DOHH2 (cell line): ENCODE measurements around the gene CANT1.

Experiments used
- H3F3A ChIP-seq: fragments of 200-600 bp; sonication (generic), shearing (Covaris generic); 2 replicates; pipeline ENCODE4 v1.6.0; 2016; ENCODE audit warnings: antibody characterized with exemption, mild to moderate bottlenecking; ENCODE audit not compliant: control insufficient read depth, insufficient read depth
- H3K27ac ChIP-seq: fragments of 200-600 bp; sonication (generic); 2 replicates; pipeline ENCODE4 v1.5.1; 2014; ENCODE audit warnings: low read depth, mild to moderate bottlenecking, low read length, moderate library complexity
- H3K27me3 ChIP-seq: fragments of 200-600 bp; sonication (generic); 2 replicates; pipeline ENCODE4 v1.6.1; 2014; ENCODE audit warnings: mild to moderate bottlenecking, low read length, mixed read lengths; ENCODE audit not compliant: control insufficient read depth
- H3K36me3 ChIP-seq: fragments of 200-600 bp; sonication (generic); 2 replicates; pipeline ENCODE4 v1.6.1; 2014; ENCODE audit warnings: mild to moderate bottlenecking, low read length, moderate library complexity, mixed read lengths; ENCODE audit not compliant: control insufficient read depth
- H3K4me1 ChIP-seq: fragments of 200-600 bp; sonication (generic); 2 replicates; pipeline ENCODE4 v1.6.1; 2014; ENCODE audit warnings: mild to moderate bottlenecking, low read length, mixed read lengths; ENCODE audit not compliant: control insufficient read depth
- H3K4me2 ChIP-seq: fragments of 200-600 bp; sonication (generic); 2 replicates; pipeline ENCODE4 v1.6.0; 2014; ENCODE audit warnings: mild to moderate bottlenecking, low read length, moderate library complexity
- H3K4me3 ChIP-seq: fragments of 200-600 bp; sonication (generic); 2 replicates; pipeline ENCODE4 v1.5.1; 2014; ENCODE audit warnings: mild to moderate bottlenecking, low read length, mixed read lengths
- H3K79me2 ChIP-seq: fragments of 200-600 bp; sonication (generic); 2 replicates; pipeline ENCODE4 v1.6.1; 2014; ENCODE audit warnings: mild to moderate bottlenecking, low read length, mixed read lengths; ENCODE audit not compliant: control insufficient read depth
- H3K9me2 ChIP-seq: fragments of 200-600 bp; sonication (generic); replicated peaks from 2 replicates; pipeline ENCODE4 v1.6.1; 2014; ENCODE audit warnings: mild to moderate bottlenecking, low read length, mixed read lengths; ENCODE audit not compliant: control insufficient read depth
- H3K9me3 ChIP-seq: fragments of 200-600 bp; sonication (generic); 2 replicates; pipeline ENCODE4 v1.6.1; 2014; ENCODE audit warnings: antibody characterized with exemption, low read length, mixed read lengths; ENCODE audit not compliant: control insufficient read depth, insufficient read depth
- H4K20me1 ChIP-seq: fragments of 200-600 bp; sonication (generic); 2 replicates; pipeline ENCODE4 v1.6.0; 2014; ENCODE audit warnings: low read depth, mild to moderate bottlenecking, antibody characterized with exemption, low read length, moderate library complexity; ENCODE audit not compliant: control insufficient read depth, insufficient read depth
- EZH2phosphoT487 ChIP-seq: fragments of 200-600 bp; sonication (generic); IDR thresholded peaks from 2 replicates; pipeline ENCODE4 v1.6.1; 2017; ENCODE audit warnings: borderline replicate concordance, mild to moderate bottlenecking, antibody characterized with exemption, low read length, moderate library complexity, mixed read lengths
- TF ChIP-seq, protein P1 (sequence below): fragments of 200-600 bp; sonication (generic); IDR thresholded peaks from one replicate; pipeline ENCODE4 v1.5.1; 2014; ENCODE audit warnings: antibody characterized with exemption, mild to moderate bottlenecking, low read depth, low read length; ENCODE audit not compliant: poor library complexity, severe bottlenecking

Gene CANT1

DNA sequence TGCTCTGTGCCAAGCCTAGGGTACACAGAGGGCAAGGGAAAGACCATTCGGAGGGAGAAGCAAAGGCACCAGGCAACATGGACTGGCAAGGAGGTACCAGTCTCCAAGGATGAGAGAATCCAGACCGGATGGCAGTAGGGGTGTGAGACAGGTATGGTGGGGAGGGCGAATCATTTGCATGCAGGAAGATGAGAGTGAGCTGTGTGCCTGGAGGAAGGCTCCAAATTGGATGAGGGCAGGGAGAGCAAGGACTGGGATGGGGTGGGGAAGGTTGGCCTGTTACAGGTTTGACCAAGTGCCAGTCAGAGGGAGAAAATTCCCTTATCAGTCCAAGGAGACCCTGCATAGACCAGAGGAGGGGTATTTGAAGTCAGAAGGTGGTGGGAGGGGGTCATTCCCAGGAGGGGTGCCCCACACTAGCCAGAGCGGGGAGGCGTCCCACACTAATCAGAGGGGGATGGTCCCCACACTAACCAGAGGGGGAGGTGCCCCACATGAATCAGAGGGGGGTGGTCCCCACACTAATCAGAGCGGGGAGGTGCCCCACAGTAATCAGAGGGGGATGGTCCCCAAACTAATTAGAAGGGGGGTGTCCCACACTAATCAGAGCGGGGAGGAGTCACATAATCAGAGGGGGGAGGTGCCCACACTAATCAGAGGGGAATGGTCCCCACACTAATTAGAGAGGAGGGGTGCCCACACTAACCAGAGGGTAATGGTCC lies 737 bp downstream of the CANT1 start:
- H3K4me1 ChIP-seq = peaks cover 18% of the 10 kb centered on the region
- H4K20me1 ChIP-seq = peaks cover 6% of the 10 kb centered on the region
- H3K9me2 ChIP-seq = no peaks in the 10 kb centered on the region
- no peaks in the 10 kb centered on the region for H3F3A ChIP-seq
- H3K27ac ChIP-seq = no peak overlapping the region
- H3K36me3 ChIP-seq = peaks cover 7% of the 10 kb centered on the region
- H3K9me3 ChIP-seq = peaks cover 1% of the 10 kb centered on the region; the same call in 1 of the 2 replicates
- TF ChIP-seq, protein P1, sequence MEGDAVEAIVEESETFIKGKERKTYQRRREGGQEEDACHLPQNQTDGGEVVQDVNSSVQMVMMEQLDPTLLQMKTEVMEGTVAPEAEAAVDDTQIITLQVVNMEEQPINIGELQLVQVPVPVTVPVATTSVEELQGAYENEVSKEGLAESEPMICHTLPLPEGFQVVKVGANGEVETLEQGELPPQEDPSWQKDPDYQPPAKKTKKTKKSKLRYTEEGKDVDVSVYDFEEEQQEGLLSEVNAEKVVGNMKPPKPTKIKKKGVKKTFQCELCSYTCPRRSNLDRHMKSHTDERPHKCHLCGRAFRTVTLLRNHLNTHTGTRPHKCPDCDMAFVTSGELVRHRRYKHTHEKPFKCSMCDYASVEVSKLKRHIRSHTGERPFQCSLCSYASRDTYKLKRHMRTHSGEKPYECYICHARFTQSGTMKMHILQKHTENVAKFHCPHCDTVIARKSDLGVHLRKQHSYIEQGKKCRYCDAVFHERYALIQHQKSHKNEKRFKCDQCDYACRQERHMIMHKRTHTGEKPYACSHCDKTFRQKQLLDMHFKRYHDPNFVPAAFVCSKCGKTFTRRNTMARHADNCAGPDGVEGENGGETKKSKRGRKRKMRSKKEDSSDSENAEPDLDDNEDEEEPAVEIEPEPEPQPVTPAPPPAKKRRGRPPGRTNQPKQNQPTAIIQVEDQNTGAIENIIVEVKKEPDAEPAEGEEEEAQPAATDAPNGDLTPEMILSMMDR = no peak
- no peak for TF ChIP-seq EZH2phosphoT487
- peaks cover 45% of the 10 kb centered on the region for H3K79me2 ChIP-seq
- H3K4me3 ChIP-seq = peak overlapping the region; percentile 76
- peak overlapping the region; percentile 77 for H3K4me2 ChIP-seq
- H3K27me3 ChIP-seq = peaks cover 5% of the 10 kb centered on the region

DNA sequence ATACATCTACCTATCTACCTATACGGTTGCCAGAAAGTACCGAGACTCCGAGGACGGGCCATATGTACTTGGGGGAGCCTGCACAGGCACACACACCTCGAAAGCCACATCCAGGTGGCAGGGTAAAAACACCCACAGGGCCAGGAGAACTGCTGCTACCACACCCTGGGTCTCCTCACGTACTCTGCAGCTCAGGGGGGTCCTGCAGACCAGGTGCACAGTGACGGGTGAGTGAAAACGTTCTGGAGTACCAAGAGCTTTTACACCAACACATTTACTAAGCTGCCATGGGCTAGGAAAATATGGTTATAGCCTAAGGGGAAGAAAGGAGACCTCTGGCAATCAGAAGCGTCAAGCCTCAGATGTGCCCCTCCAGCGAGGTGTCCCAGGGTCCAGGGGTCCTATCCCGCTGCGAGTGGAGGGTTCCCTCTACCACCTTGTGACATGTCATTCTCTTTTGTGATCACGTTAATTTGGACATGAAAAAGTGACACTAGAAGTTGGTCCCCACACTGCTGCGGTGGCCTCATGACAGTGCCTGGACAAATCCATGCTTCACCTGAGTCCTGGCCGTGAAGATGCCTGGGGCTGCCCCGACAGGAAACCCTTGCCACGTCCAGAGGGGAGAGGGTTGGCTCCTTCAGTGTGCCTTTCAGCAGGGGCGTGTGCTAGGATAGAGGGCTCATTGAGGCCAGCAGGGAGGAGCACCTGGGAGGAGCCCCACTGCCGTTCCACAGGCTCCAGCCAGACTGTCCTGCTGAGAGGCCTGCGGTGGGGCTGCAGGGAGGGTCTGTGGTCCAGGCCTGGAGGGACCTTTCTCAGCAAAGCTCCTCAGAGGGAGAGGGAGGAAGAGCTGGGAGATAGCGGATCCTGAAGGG lies 1.8 kb downstream of the CANT1 start:
- H3K27me3 ChIP-seq = peaks cover under 1% of the 10 kb centered on the region; the same call in 1 of the 2 replicates
- peaks cover 6% of the 10 kb centered on the region for H4K20me1 ChIP-seq
- no peaks in the 10 kb centered on the region for H3K9me2 ChIP-seq
- TF ChIP-seq EZH2phosphoT487 = no peak
- TF ChIP-seq, protein P1 = no peak
- no peak overlapping the region for H3K27ac ChIP-seq
- H3K9me3 ChIP-seq = no peaks in the 10 kb centered on the region
- peaks cover 18% of the 10 kb centered on the region for H3K4me1 ChIP-seq
- H3K36me3 ChIP-seq = peaks cover 7% of the 10 kb centered on the region
- H3K79me2 ChIP-seq = peaks cover 56% of the 10 kb centered on the region
- peak overlapping the region; percentile 77 for H3K4me2 ChIP-seq
- H3K4me3 ChIP-seq = peak overlapping the region; percentile 76
- no peaks in the 10 kb centered on the region for H3F3A ChIP-seq

DNA sequence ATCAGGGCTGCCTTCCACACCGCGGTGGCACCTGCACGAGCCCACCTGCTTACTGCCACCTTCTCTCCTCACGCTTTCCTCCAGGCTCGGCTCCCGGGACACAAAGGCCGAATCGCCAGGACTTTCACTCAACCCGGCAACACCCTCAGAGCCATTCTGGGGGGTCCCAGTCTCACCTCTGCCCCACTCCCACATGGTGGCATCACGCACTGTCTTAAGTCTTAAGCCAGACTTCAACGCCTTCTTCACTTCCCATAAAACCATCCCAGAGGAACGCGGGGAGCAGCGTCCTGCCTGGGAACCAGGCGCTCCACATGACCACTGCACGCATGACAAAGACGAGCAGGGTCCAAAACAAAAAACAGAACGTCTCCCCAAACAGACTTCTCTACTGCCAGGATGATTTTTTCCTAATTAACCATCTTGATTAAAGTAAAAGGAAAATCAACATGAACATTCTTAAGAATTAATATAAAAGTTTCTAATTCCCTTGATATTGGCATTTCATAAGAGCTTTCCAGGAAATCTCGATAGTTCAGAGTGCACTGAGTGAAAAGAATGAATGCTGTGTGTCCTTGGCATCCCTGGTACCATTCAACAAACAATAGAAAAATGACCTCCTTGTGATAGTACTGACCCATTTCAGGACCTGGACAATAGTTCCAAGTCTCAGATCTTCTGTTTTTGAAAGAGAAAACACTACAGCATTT lies 2.6 kb downstream of the CANT1 start:
- TF ChIP-seq, protein P1 = no peak
- no peak for TF ChIP-seq EZH2phosphoT487
- Histone ChIP-seq H3K27ac (no peak overlapping the region), H3K4me3 (no peak overlapping the region), H3K4me1 (peaks cover 18% of the 10 kb centered on the region), H3K4me2 (no peak overlapping the region; the same call in 1 of the 2 replicates), H3K79me2 (peaks cover 64% of the 10 kb centered on the region), H3K36me3 (peaks cover 7% of the 10 kb centered on the region), H3F3A (no peaks in the 10 kb centered on the region), H3K9me3 (no peaks in the 10 kb centered on the region), H4K20me1 (peaks cover 6% of the 10 kb centered on the region), H3K27me3 (no peaks in the 10 kb centered on the region), H3K9me2 (no peaks in the 10 kb centered on the region)
